Measurements from ENCODE around the gene RHOH.

DNA sequence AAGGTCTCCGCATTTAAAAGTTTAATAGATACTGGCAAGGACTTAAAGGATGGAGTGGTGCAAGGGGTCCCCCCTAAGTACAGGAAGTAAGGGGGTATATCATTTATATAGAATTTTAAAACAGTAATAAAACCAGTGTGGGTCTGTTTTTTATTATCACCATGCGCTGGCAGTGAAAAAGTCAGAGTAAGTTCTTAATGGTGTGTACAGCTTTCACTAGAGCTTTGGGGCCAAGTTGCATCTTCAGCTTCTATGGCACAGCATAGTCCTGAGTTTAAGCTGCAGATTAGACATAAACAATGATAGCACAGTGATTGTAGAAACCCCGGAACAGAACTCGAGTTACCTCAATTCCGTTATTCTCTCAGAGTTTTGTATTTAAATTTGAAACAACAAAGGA, 27.6 kb downstream of the RHOH start:
- TF ChIP-seq, protein P1, sequence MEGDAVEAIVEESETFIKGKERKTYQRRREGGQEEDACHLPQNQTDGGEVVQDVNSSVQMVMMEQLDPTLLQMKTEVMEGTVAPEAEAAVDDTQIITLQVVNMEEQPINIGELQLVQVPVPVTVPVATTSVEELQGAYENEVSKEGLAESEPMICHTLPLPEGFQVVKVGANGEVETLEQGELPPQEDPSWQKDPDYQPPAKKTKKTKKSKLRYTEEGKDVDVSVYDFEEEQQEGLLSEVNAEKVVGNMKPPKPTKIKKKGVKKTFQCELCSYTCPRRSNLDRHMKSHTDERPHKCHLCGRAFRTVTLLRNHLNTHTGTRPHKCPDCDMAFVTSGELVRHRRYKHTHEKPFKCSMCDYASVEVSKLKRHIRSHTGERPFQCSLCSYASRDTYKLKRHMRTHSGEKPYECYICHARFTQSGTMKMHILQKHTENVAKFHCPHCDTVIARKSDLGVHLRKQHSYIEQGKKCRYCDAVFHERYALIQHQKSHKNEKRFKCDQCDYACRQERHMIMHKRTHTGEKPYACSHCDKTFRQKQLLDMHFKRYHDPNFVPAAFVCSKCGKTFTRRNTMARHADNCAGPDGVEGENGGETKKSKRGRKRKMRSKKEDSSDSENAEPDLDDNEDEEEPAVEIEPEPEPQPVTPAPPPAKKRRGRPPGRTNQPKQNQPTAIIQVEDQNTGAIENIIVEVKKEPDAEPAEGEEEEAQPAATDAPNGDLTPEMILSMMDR (IDR thresholded peaks at IDR 0.05; ENCODE audit: low read depth, low read length, poor library complexity, severe bottlenecking), result no peak
- no peak for TF ChIP-seq EZH2phosphoT487 (IDR thresholded peaks at IDR 0.05; ENCODE audit: borderline replicate concordance, low read length)

All from DOHH2 (cell line).